OCI-LY7 (cell line): ENCODE data around the gene TMEM208. TPM values are rescaled to one million over a fixed set of nuclear protein-coding genes. Genes with fewer than 3 reads are reported as not detected.
A peak's percentile ranks its signal among the peaks of the same experiment; 100 is the strongest.

ENCODE experiments used
- BruUV-seq: library from RNA; stranded (reverse); fragments of 400-500 nt; replicated peaks from 2 replicates; lab custom pipeline; 2021; lab: Mats Ljungman, UMichigan
- CTCF ChIA-PET: fragments of 300-600 bp; sonication (Branson Sonifier 250); formaldehyde crosslinking; loops from one replicate; lab custom pipeline; 2022; ENCODE audit warnings: antibody characterized with exemption; ENCODE audit not compliant: unreplicated experiment; lab: Charles Lee
- POLR2A ChIA-PET: fragments of 300-600 bp; sonication (Branson Sonifier 250); formaldehyde crosslinking; loops from one replicate; lab custom pipeline; 2022; ENCODE audit warnings: antibody characterized with exemption; lab: Charles Lee
- DNase-seq: peaks from one replicate; pipeline ENCODE4 v3.0.0-alpha.2; 2015; ENCODE audit warnings: low spot score
- H2AFZ ChIP-seq: fragments of 200-600 bp; sonication (generic), shearing (Covaris generic); 2 replicates; pipeline ENCODE4 v1.6.1; 2014; ENCODE audit warnings: mild to moderate bottlenecking, antibody characterized with exemption, low read length, moderate library complexity
- H3K27ac ChIP-seq: fragments of 200-600 bp; sonication (generic); 2 replicates; pipeline ENCODE4 v1.5.1; 2014; ENCODE audit warnings: mixed run types, low read depth, mild to moderate bottlenecking, moderate library complexity, low read length, inconsistent platforms; ENCODE audit not compliant: poor library complexity, severe bottlenecking
- H3K36me3 ChIP-seq: fragments of 200-600 bp; sonication (generic); 2 replicates; pipeline ENCODE4 v1.6.1; 2014; ENCODE audit warnings: mild to moderate bottlenecking, antibody characterized with exemption, low read length, moderate library complexity, mixed read lengths; ENCODE audit not compliant: insufficient read depth
- H3K4me1 ChIP-seq: fragments of 200-600 bp; sonication (generic); 2 replicates; pipeline ENCODE4 v1.5.1; 2014; ENCODE audit warnings: mild to moderate bottlenecking, low read length; ENCODE audit not compliant: insufficient read depth, poor library complexity, severe bottlenecking
- H3K4me2 ChIP-seq: fragments of 200-600 bp; sonication (generic); 2 replicates; pipeline ENCODE4 v1.6.1; 2014; ENCODE audit warnings: mild to moderate bottlenecking, low read length
- H3K4me3 ChIP-seq: fragments of 200-600 bp; sonication (generic); 2 replicates; pipeline ENCODE4 v1.5.1; 2014; ENCODE audit warnings: mild to moderate bottlenecking, low read depth, low read length; ENCODE audit not compliant: poor library complexity, severe bottlenecking
- H3K79me2 ChIP-seq: fragments of 200-600 bp; sonication (generic); 2 replicates; pipeline ENCODE4 v1.6.1; 2016; ENCODE audit warnings: low read depth, mild to moderate bottlenecking, low read length, moderate library complexity, mixed read lengths; ENCODE audit not compliant: insufficient read depth
- H3K9me2 ChIP-seq: fragments of 200-600 bp; sonication (generic); 2 replicates; pipeline ENCODE4 v1.6.1; 2016; ENCODE audit warnings: mild to moderate bottlenecking, low read length, mixed read lengths; ENCODE audit not compliant: insufficient read depth
- H3K9me3 ChIP-seq: fragments of 200-600 bp; sonication (generic); 2 replicates; pipeline ENCODE4 v1.6.1; 2014; ENCODE audit warnings: mild to moderate bottlenecking, mixed run types, low read length, mixed read lengths
- H4K20me1 ChIP-seq: fragments of 200-600 bp; sonication (generic); 2 replicates; pipeline ENCODE4 v1.6.1; 2014; ENCODE audit warnings: mild to moderate bottlenecking, antibody characterized with exemption, low read length, moderate library complexity, mixed read lengths; ENCODE audit not compliant: insufficient read depth
- EZH2phosphoT487 ChIP-seq: fragments of 200-600 bp; sonication (generic); IDR thresholded peaks from 2 replicates; pipeline ENCODE4 v1.6.1; 2018; ENCODE audit warnings: low read depth, borderline replicate concordance, mild to moderate bottlenecking, mixed run types, antibody characterized with exemption, low read length, moderate library complexity, mixed read lengths
- intact Hi-C: fragments of 100-400 bp; cut with micrococcal nuclease; formaldehyde crosslinking; loops from one replicate; pipeline ENCODE4 v1.10.0; 2022; ENCODE audit not compliant: unreplicated experiment
- total RNA-seq, 2 experiments: library from RNA; depleted of rRNA in 1 of 2; stranded (reverse); fragments of >200 nt in 1 of 2; shearing (Covaris generic) in 1 of 2; gene quantifications; 2 replicates each; pipeline ENCODE4 v1.2.3, GENCODE V29; 2014 to 2022
- TF ChIP-seq, protein P1 (sequence below): fragments of 200-600 bp; sonication (generic); conservative IDR thresholded peaks from 2 replicates; pipeline ENCODE4 v1.5.1; 2014; ENCODE audit warnings: mild to moderate bottlenecking, antibody characterized with exemption, low read length, moderate library complexity, mixed read lengths

TMEM208 gene
- total RNA-seq, 2 experiments from 2014 or later, result 19.9 to 26.4 TPM

DNA sequence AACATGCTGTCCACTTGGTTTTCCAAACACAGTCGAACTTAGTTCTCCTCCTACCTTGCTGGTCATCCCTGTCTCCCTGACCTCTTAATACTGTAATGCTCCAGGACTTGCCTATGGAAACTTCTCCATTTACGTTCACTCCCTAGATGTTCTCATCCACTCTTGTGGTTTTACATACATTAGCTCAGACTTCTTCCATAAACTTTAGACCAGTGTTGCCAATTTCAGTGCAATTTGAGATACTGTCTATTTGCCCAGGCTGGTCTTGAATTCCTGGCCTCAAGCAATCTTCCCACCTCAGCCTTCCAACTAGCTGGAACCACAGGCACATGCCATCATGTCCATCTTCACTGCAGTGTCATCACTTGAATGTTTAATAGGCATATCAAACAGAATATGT is 44.6 kb upstream of the TMEM208 start:
- Histone ChIP-seq H3K79me2 (no peaks in the 10 kb centered on the region), H3K4me1 (peaks cover 22% of the 10 kb centered on the region), H3K9me3 (no peaks in the 10 kb centered on the region), H4K20me1 (no peaks in the 10 kb centered on the region), H3K4me2 (peak overlapping the region; percentile 92), H2AFZ (no peak overlapping the region), H3K4me3 (peak overlapping the region; percentile 79), H3K9me2 (no peaks in the 10 kb centered on the region), H3K36me3 (no peaks in the 10 kb centered on the region), H3K27ac (no peak overlapping the region)
- intact Hi-C loops, result loop anchor here (10.0 kb wide), 1 partner anchor 167 kb away; no protein-coding TSS in a partner anchor
- BruUV-seq, result no TSS peak
- ChIA-PET CTCF (interaction anchor here (0.5 kb wide), 1 partner anchor 250 kb away, joined by 14 read pairs; no protein-coding TSS in a partner anchor), POLR2A (interaction anchor here (0.7 kb wide), 2 partner anchors 62 to 207 kb away, joined by 3 to 4 read pairs; no protein-coding TSS in a partner anchor)
- DNase-seq, result no peak
- TF ChIP-seq EZH2phosphoT487, result no peak
- TF ChIP-seq, protein P1, sequence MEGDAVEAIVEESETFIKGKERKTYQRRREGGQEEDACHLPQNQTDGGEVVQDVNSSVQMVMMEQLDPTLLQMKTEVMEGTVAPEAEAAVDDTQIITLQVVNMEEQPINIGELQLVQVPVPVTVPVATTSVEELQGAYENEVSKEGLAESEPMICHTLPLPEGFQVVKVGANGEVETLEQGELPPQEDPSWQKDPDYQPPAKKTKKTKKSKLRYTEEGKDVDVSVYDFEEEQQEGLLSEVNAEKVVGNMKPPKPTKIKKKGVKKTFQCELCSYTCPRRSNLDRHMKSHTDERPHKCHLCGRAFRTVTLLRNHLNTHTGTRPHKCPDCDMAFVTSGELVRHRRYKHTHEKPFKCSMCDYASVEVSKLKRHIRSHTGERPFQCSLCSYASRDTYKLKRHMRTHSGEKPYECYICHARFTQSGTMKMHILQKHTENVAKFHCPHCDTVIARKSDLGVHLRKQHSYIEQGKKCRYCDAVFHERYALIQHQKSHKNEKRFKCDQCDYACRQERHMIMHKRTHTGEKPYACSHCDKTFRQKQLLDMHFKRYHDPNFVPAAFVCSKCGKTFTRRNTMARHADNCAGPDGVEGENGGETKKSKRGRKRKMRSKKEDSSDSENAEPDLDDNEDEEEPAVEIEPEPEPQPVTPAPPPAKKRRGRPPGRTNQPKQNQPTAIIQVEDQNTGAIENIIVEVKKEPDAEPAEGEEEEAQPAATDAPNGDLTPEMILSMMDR, result no peak

DNA sequence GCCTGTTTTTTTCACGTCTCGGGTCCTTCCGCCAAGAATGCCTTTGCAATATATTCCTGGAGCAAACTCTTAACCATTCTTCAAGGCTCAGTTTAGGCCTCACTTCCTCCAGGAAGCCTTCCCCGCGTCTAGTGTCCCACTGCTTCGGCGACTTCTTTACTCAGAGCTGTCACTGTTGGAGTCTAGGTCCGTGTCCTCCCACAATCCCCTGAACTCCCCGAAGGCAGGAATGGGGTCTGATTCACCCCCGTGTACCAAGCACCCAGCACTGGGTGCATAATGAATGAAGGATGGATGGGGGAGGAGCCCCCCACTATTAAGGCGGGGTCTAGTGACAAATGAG is 43.7 kb upstream of the TMEM208 start:
- intact Hi-C loops, result loop anchor here (1.0 to 10.0 kb wide), 3 partner anchors 23 to 229 kb away; no protein-coding TSS in a partner anchor
- H3K27ac ChIP-seq, result no peak overlapping the region
- H3K4me1 ChIP-seq, result peaks cover 19% of the 10 kb centered on the region
- DNase-seq, result no peak
- no peaks in the 10 kb centered on the region for H3K9me3 ChIP-seq
- H2AFZ ChIP-seq, result peak overlapping the region; percentile 66; the same call in 1 of the 2 replicates
- no peaks in the 10 kb centered on the region for H3K36me3 ChIP-seq
- H3K4me3 ChIP-seq, result peak overlapping the region; percentile 79
- H4K20me1 ChIP-seq, result no peaks in the 10 kb centered on the region
- no peak for TF ChIP-seq EZH2phosphoT487
- TF ChIP-seq, protein P1, result no peak
- peak overlapping the region; percentile 92 for H3K4me2 ChIP-seq
- POLR2A ChIA-PET, result interaction anchor here (1.1 kb wide), 1 partner anchor 44 kb away, joined by 3 read pairs; the partner anchor contains the start of gene TMEM208
- CTCF ChIA-PET, result no interaction called here
- H3K79me2 ChIP-seq, result no peaks in the 10 kb centered on the region
- BruUV-seq, result no TSS peak
- no peaks in the 10 kb centered on the region for H3K9me2 ChIP-seq
